ENCODE results near the gene ANKRD17.
"Not testable (repeated sequence)": the region's sequence is repeated elsewhere in the genome, so short reads cannot be mapped to it uniquely, and the experiment has no call there.

The ANKRD17 gene

GRCh38 chr4:73205482-73205881 lies 53.1 kb downstream of the ANKRD17 start:
- no peak overlapping the region for H3K9ac ChIP-seq (ENCODE audit: low read depth in 1 of 2, low read length in 2 of 2)
- no peak overlapping the region for H3K27ac ChIP-seq (ENCODE audit: low read depth, low read length)
- peaks cover 0 to 4% of the 10 kb centered on the region in 2 donors for H3K4me1 ChIP-seq (ENCODE audit: control insufficient read depth in 1 of 2, insufficient read depth in 2 of 2, low read length in 2 of 2)
- H3K9me3 ChIP-seq (ENCODE audit: control insufficient read depth in 1 of 2, low read length in 2 of 2): no peaks in the 10 kb centered on the region
- no peaks in the 10 kb centered on the region for H3K27me3 ChIP-seq (ENCODE audit: control insufficient read depth in 1 of 2, insufficient read depth in 2 of 2, low read length in 2 of 2)
- no peaks in the 10 kb centered on the region for H3K36me3 ChIP-seq (ENCODE audit: control insufficient read depth in 1 of 2, insufficient read depth in 2 of 2, low read length in 2 of 2)
- H3K4me3 ChIP-seq (ENCODE audit: low read depth in 1 of 2, low read length in 2 of 2): no peak overlapping the region

GRCh38 chr4:73203976-73204375 lies 54.6 kb downstream of the ANKRD17 start:
- not testable (repeated sequence) for H3K27me3 ChIP-seq (ENCODE audit: control insufficient read depth in 1 of 2, insufficient read depth in 2 of 2, low read length in 2 of 2); H3K4me3 ChIP-seq (ENCODE audit: low read depth in 1 of 2, low read length in 2 of 2); H3K36me3 ChIP-seq (ENCODE audit: control insufficient read depth in 1 of 2, insufficient read depth in 2 of 2, low read length in 2 of 2); H3K4me1 ChIP-seq (ENCODE audit: control insufficient read depth in 1 of 2, insufficient read depth in 2 of 2, low read length in 2 of 2); H3K9me3 ChIP-seq (ENCODE audit: control insufficient read depth in 1 of 2, low read length in 2 of 2); H3K27ac ChIP-seq (ENCODE audit: low read depth, low read length); H3K9ac ChIP-seq (ENCODE audit: low read depth in 1 of 2, low read length in 2 of 2)

GRCh38 chr4:73197220-73197619 lies 61.4 kb downstream of the ANKRD17 start:
- Histone ChIP-seq H3K27me3 (ENCODE audit: control insufficient read depth in 1 of 2, insufficient read depth in 2 of 2, low read length in 2 of 2) (no peaks in the 10 kb centered on the region), H3K9me3 (ENCODE audit: control insufficient read depth in 1 of 2, low read length in 2 of 2) (no peaks in the 10 kb centered on the region), H3K36me3 (ENCODE audit: control insufficient read depth in 1 of 2, insufficient read depth in 2 of 2, low read length in 2 of 2) (no peaks in the 10 kb centered on the region), H3K4me1 (ENCODE audit: control insufficient read depth in 1 of 2, insufficient read depth in 2 of 2, low read length in 2 of 2) (peaks cover 0 to 7% of the 10 kb centered on the region in 2 donors), H3K9ac (ENCODE audit: low read depth in 1 of 2, low read length in 2 of 2) (no peak overlapping the region), H3K4me3 (ENCODE audit: low read depth in 1 of 2, low read length in 2 of 2) (no peak overlapping the region), H3K27ac (ENCODE audit: low read depth, low read length) (no peak overlapping the region)

GRCh38 chr4:73194064-73194463 lies 64.5 kb downstream of the ANKRD17 start:
- peaks cover 0 to 3% of the 10 kb centered on the region in 2 donors for H3K36me3 ChIP-seq (ENCODE audit: control insufficient read depth in 1 of 2, insufficient read depth in 2 of 2, low read length in 2 of 2)
- H3K9me3 ChIP-seq (ENCODE audit: control insufficient read depth in 1 of 2, low read length in 2 of 2): no peaks in the 10 kb centered on the region
- no peak overlapping the region for H3K4me3 ChIP-seq (ENCODE audit: low read depth in 1 of 2, low read length in 2 of 2)
- H3K9ac ChIP-seq (ENCODE audit: low read depth in 1 of 2, low read length in 2 of 2): no peak overlapping the region
- H3K27ac ChIP-seq (ENCODE audit: low read depth, low read length): no peak overlapping the region
- H3K4me1 ChIP-seq (ENCODE audit: control insufficient read depth in 1 of 2, insufficient read depth in 2 of 2, low read length in 2 of 2): no peaks in the 10 kb centered on the region
- no peaks in the 10 kb centered on the region for H3K27me3 ChIP-seq (ENCODE audit: control insufficient read depth in 1 of 2, insufficient read depth in 2 of 2, low read length in 2 of 2)

GRCh38 chr4:73193659-73194058 lies 64.9 kb downstream of the ANKRD17 start:
- Histone ChIP-seq H3K9me3 (ENCODE audit: control insufficient read depth in 1 of 2, low read length in 2 of 2) (no peaks in the 10 kb centered on the region), H3K4me3 (ENCODE audit: low read depth in 1 of 2, low read length in 2 of 2) (no peak overlapping the region), H3K27ac (ENCODE audit: low read depth, low read length) (no peak overlapping the region), H3K9ac (ENCODE audit: low read depth in 1 of 2, low read length in 2 of 2) (no peak overlapping the region), H3K4me1 (ENCODE audit: control insufficient read depth in 1 of 2, insufficient read depth in 2 of 2, low read length in 2 of 2) (no peaks in the 10 kb centered on the region), H3K36me3 (ENCODE audit: control insufficient read depth in 1 of 2, insufficient read depth in 2 of 2, low read length in 2 of 2) (peaks cover 0 to 3% of the 10 kb centered on the region in 2 donors), H3K27me3 (ENCODE audit: control insufficient read depth in 1 of 2, insufficient read depth in 2 of 2, low read length in 2 of 2) (no peaks in the 10 kb centered on the region)

- Histone ChIP-seq H3K36me3 (ENCODE audit: control insufficient read depth in 1 of 2, insufficient read depth in 2 of 2, low read length in 2 of 2) (peaks cover 0 to 3% of the 10 kb centered on the region in 2 donors), H3K4me3 (ENCODE audit: low read depth in 1 of 2, low read length in 2 of 2) (no peak overlapping the region), H3K4me1 (ENCODE audit: control insufficient read depth in 1 of 2, insufficient read depth in 2 of 2, low read length in 2 of 2) (no peaks in the 10 kb centered on the region), H3K9ac (ENCODE audit: low read depth in 1 of 2, low read length in 2 of 2) (no peak overlapping the region), H3K27me3 (ENCODE audit: control insufficient read depth in 1 of 2, insufficient read depth in 2 of 2, low read length in 2 of 2) (no peaks in the 10 kb centered on the region), H3K27ac (ENCODE audit: low read depth, low read length) (no peak overlapping the region), H3K9me3 (ENCODE audit: control insufficient read depth in 1 of 2, low read length in 2 of 2) (no peaks in the 10 kb centered on the region)
Observed at GRCh38 chr4:73193155-73193554, 65.4 kb downstream of the ANKRD17 start.

GRCh38 chr4:73189274-73189810 lies 69.3 kb downstream of the ANKRD17 start:
- Histone ChIP-seq H3K4me3 (ENCODE audit: low read depth in 1 of 2, low read length in 2 of 2) (no peak overlapping the region), H3K27ac (ENCODE audit: low read depth, low read length) (no peak overlapping the region), H3K27me3 (ENCODE audit: control insufficient read depth in 1 of 2, insufficient read depth in 2 of 2, low read length in 2 of 2) (no peaks in the 10 kb centered on the region), H3K4me1 (ENCODE audit: control insufficient read depth in 1 of 2, insufficient read depth in 2 of 2, low read length in 2 of 2) (no peaks in the 10 kb centered on the region), H3K9me3 (ENCODE audit: control insufficient read depth in 1 of 2, low read length in 2 of 2) (no peaks in the 10 kb centered on the region), H3K36me3 (ENCODE audit: control insufficient read depth in 1 of 2, insufficient read depth in 2 of 2, low read length in 2 of 2) (peaks cover 0 to 3% of the 10 kb centered on the region in 2 donors), H3K9ac (ENCODE audit: low read depth in 1 of 2, low read length in 2 of 2) (no peak overlapping the region)

- no peak overlapping the region for H3K9ac ChIP-seq (ENCODE audit: low read depth in 1 of 2, low read length in 2 of 2)
- H3K27ac ChIP-seq (ENCODE audit: low read depth, low read length): no peak overlapping the region
Observed at GRCh38 chr4:73187325-73187724, 71.3 kb downstream of the ANKRD17 start.

GRCh38 chr4:73185903-73186302 lies 72.7 kb downstream of the ANKRD17 start:
- H3K27me3 ChIP-seq (ENCODE audit: control insufficient read depth in 1 of 2, insufficient read depth in 2 of 2, low read length in 2 of 2): no peaks in the 10 kb centered on the region
- H3K4me3 ChIP-seq (ENCODE audit: low read depth in 1 of 2, low read length in 2 of 2): no peak overlapping the region
- H3K27ac ChIP-seq (ENCODE audit: low read depth, low read length): no peak overlapping the region
- H3K9ac ChIP-seq (ENCODE audit: low read depth in 1 of 2, low read length in 2 of 2): no peak overlapping the region
- H3K36me3 ChIP-seq (ENCODE audit: control insufficient read depth in 1 of 2, insufficient read depth in 2 of 2, low read length in 2 of 2): peaks cover 0 to 3% of the 10 kb centered on the region in 2 donors
- H3K4me1 ChIP-seq (ENCODE audit: control insufficient read depth in 1 of 2, insufficient read depth in 2 of 2, low read length in 2 of 2): no peaks in the 10 kb centered on the region
- H3K9me3 ChIP-seq (ENCODE audit: control insufficient read depth in 1 of 2, low read length in 2 of 2): no peaks in the 10 kb centered on the region

More at GRCh38 chr4:73187325-73187724, 71.3 kb downstream of the ANKRD17 start:
- Histone ChIP-seq H3K27me3 (ENCODE audit: control insufficient read depth in 1 of 2, insufficient read depth in 2 of 2, low read length in 2 of 2) (no peaks in the 10 kb centered on the region), H3K4me3 (ENCODE audit: low read depth in 1 of 2, low read length in 2 of 2) (no peak overlapping the region), H3K9me3 (ENCODE audit: control insufficient read depth in 1 of 2, low read length in 2 of 2) (no peaks in the 10 kb centered on the region), H3K36me3 (ENCODE audit: control insufficient read depth in 1 of 2, insufficient read depth in 2 of 2, low read length in 2 of 2) (peaks cover 0 to 3% of the 10 kb centered on the region in 2 donors), H3K4me1 (ENCODE audit: control insufficient read depth in 1 of 2, insufficient read depth in 2 of 2, low read length in 2 of 2) (no peaks in the 10 kb centered on the region)

- H3K9ac ChIP-seq (ENCODE audit: low read depth in 1 of 2, low read length in 2 of 2): no peak overlapping the region
Observed at GRCh38 chr4:73181231-73181630, 77.4 kb downstream of the ANKRD17 start.

GRCh38 chr4:73178389-73178788 lies 80.2 kb downstream of the ANKRD17 start:
- no peaks in the 10 kb centered on the region for H3K4me1 ChIP-seq (ENCODE audit: control insufficient read depth in 1 of 2, insufficient read depth in 2 of 2, low read length in 2 of 2)
- no peaks in the 10 kb centered on the region for H3K9me3 ChIP-seq (ENCODE audit: control insufficient read depth in 1 of 2, low read length in 2 of 2)
- H3K36me3 ChIP-seq (ENCODE audit: control insufficient read depth in 1 of 2, insufficient read depth in 2 of 2, low read length in 2 of 2): peaks cover 4 to 22% of the 10 kb centered on the region in 2 donors
- H3K27ac ChIP-seq (ENCODE audit: low read depth, low read length): no peak overlapping the region
- no peak overlapping the region for H3K9ac ChIP-seq (ENCODE audit: low read depth in 1 of 2, low read length in 2 of 2)
- no peak overlapping the region for H3K4me3 ChIP-seq (ENCODE audit: low read depth in 1 of 2, low read length in 2 of 2)
- no peaks in the 10 kb centered on the region for H3K27me3 ChIP-seq (ENCODE audit: control insufficient read depth in 1 of 2, insufficient read depth in 2 of 2, low read length in 2 of 2)

More at GRCh38 chr4:73181231-73181630, 77.4 kb downstream of the ANKRD17 start:
- H3K4me3 ChIP-seq (ENCODE audit: low read depth in 1 of 2, low read length in 2 of 2): no peak overlapping the region
- H3K9me3 ChIP-seq (ENCODE audit: control insufficient read depth in 1 of 2, low read length in 2 of 2): no peaks in the 10 kb centered on the region
- no peak overlapping the region for H3K27ac ChIP-seq (ENCODE audit: low read depth, low read length)
- no peaks in the 10 kb centered on the region for H3K27me3 ChIP-seq (ENCODE audit: control insufficient read depth in 1 of 2, insufficient read depth in 2 of 2, low read length in 2 of 2)
- H3K36me3 ChIP-seq (ENCODE audit: control insufficient read depth in 1 of 2, insufficient read depth in 2 of 2, low read length in 2 of 2): peaks cover 4 to 9% of the 10 kb centered on the region in 2 donors
- no peaks in the 10 kb centered on the region for H3K4me1 ChIP-seq (ENCODE audit: control insufficient read depth in 1 of 2, insufficient read depth in 2 of 2, low read length in 2 of 2)

Data from duodenal mucosa (tissue), 2 donors.